Activated CD8-positive, alpha-beta memory T cell treated with anti-CD3 and anti-CD28 coated beads for 24 hours (primary cell): ENCODE data around the gene FBP2.

ENCODE experiments used
- DNase-seq: peaks from one replicate; pipeline ENCODE4 v3.0.0-alpha.2; 2020

The FBP2 gene

GRCh38 chr9:94593459-94594345 lies at the start of gene FBP2:
FBP2 (minus strand) TSS chr9:94593824; CDS start chr9:94593726, 98 bp downstream.
- DNase-seq: no peak

GRCh38 chr9:94643176-94643575 lies 49.6 kb upstream of the FBP2 start:
- DNase-seq: no peak

GRCh38 chr9:94642501-94642900 lies 48.9 kb upstream of the FBP2 start:
- DNase-seq: no peak

GRCh38 chr9:94639999-94640376 lies 46.4 kb upstream of the FBP2 start:
- DNase-seq: no peak

- DNase-seq: peak; percentile 76
Measured at GRCh38 chr9:94639061-94639998, 45.7 kb upstream of the FBP2 start, which contains the start of gene FBP1. FBP1 (minus strand) TSS chr9:94639518; CDS start chr9:94639310, 208 bp downstream.

GRCh38 chr9:94638335-94639060 lies 44.9 kb upstream of the FBP2 start:
- DNase-seq: peak; percentile 61

- DNase-seq: no peak
Measured at GRCh38 chr9:94632737-94633136, 39.1 kb upstream of the FBP2 start.

- DNase-seq: no peak
Measured at GRCh38 chr9:94631599-94631998, 38.0 kb upstream of the FBP2 start.

GRCh38 chr9:94630833-94631232 lies 37.2 kb upstream of the FBP2 start:
- no peak for DNase-seq

GRCh38 chr9:94630281-94630680 lies 36.7 kb upstream of the FBP2 start:
- DNase-seq: no peak

- DNase-seq: no peak
Measured at GRCh38 chr9:94627287-94627686, 33.7 kb upstream of the FBP2 start.

- DNase-seq: no peak
Measured at GRCh38 chr9:94625835-94626234, 32.2 kb upstream of the FBP2 start.

GRCh38 chr9:94624629-94625028 lies 31.0 kb upstream of the FBP2 start:
- DNase-seq: no peak

- DNase-seq: no peak
Measured at GRCh38 chr9:94623253-94623652, 29.6 kb upstream of the FBP2 start.

- DNase-seq: no peak
Measured at GRCh38 chr9:94622087-94622800, 28.6 kb upstream of the FBP2 start.

GRCh38 chr9:94619026-94619425 lies 25.4 kb upstream of the FBP2 start:
- no peak for DNase-seq

GRCh38 chr9:94613003-94613402 lies 19.4 kb upstream of the FBP2 start:
- DNase-seq: no peak

GRCh38 chr9:94612071-94612470 lies 18.4 kb upstream of the FBP2 start:
- no peak for DNase-seq

GRCh38 chr9:94611638-94612068 lies 18.0 kb upstream of the FBP2 start:
- DNase-seq: peak; percentile 78

GRCh38 chr9:94610181-94610606 lies 16.6 kb upstream of the FBP2 start:
- DNase-seq: no peak

GRCh38 chr9:94607423-94607691 lies 13.7 kb upstream of the FBP2 start:
- no peak for DNase-seq

GRCh38 chr9:94606646-94607422 lies 13.2 kb upstream of the FBP2 start:
- DNase-seq: no peak
